Measurements from ENCODE around the gene SLC36A2.

GRCh38 chr5:151312756-151313324 lies 34.5 kb downstream of the SLC36A2 start:
- TF ChIP-seq EZH2 (IDR thresholded peaks at IDR 0.05): no peak
- no peak for TF ChIP-seq POLR2AphosphoS5 (IDR thresholded peaks at IDR 0.05; ENCODE audit: borderline replicate concordance, low read depth, low read length)
- no peak for TF ChIP-seq FOXP2 (optimal IDR thresholded peaks at IDR 0.05; ENCODE audit: control extremely low read depth, extremely low read length, insufficient read depth)

Measured in SK-N-MC (cell line).